HepG2 (cell line): ENCODE measurements around the gene DLG5. TPM values are rescaled to one million over a fixed set of nuclear protein-coding genes. Genes with fewer than 3 reads are reported as not detected.

Source experiments
- DNMT1 ChIP-seq: sonication (generic); formaldehyde crosslinking; IDR thresholded peaks from 2 replicates; pipeline ENCODE4 v1.5.1; 2020; ENCODE audit warnings: mild to moderate bottlenecking, missing genetic modification reagents
- GZF1 ChIP-seq: sonication (generic); formaldehyde crosslinking; IDR thresholded peaks from 2 replicates; pipeline ENCODE4 v1.5.1; 2020; ENCODE audit warnings: mild to moderate bottlenecking, missing genetic modification reagents
- HOXD1 ChIP-seq: sonication (generic); formaldehyde crosslinking; IDR thresholded peaks from 2 replicates; pipeline ENCODE4 v1.5.0; 2020; ENCODE audit warnings: missing genetic modification reagents
- PTBP1 ChIP-seq: fragments of 200-400 bp; formaldehyde crosslinking; IDR thresholded peaks from 2 replicates; pipeline ENCODE4 v1.6.1; 2018; ENCODE audit warnings: low read length, low read depth; ENCODE audit not compliant: poor library complexity, severe bottlenecking
- SMARCC2 ChIP-seq: fragments of 450-650 bp; IDR thresholded peaks from 2 replicates; pipeline ENCODE4 v1.6.1; 2017; ENCODE audit warnings: antibody characterized with exemption, mild to moderate bottlenecking
- SMC3 ChIP-seq: IDR thresholded peaks from 2 replicates; pipeline ENCODE4 v1.6.1; 2011; ENCODE audit warnings: low read length, improper control_type of control experiment
- SRY ChIP-seq: sonication (generic); formaldehyde crosslinking; IDR thresholded peaks from 2 replicates; pipeline ENCODE4 v1.8.0; 2022; ENCODE audit warnings: mild to moderate bottlenecking, missing genetic modification reagents
- THAP11 ChIP-seq: IDR thresholded peaks from 2 replicates; pipeline ENCODE4 v1.6.1; 2016; ENCODE audit warnings: missing biosample characterization, missing genetic modification reagents
- ZNF563 ChIP-seq: sonication (generic); formaldehyde crosslinking; IDR thresholded peaks from 2 replicates; pipeline ENCODE4 v1.8.0; 2022; ENCODE audit warnings: mild to moderate bottlenecking, moderate library complexity, missing genetic modification reagents
- ZNF605 ChIP-seq: sonication (generic); formaldehyde crosslinking; IDR thresholded peaks from 2 replicates; pipeline ENCODE4 v1.8.0; 2022; ENCODE audit warnings: mild to moderate bottlenecking, missing genetic modification reagents
- ZNF772 ChIP-seq: sonication (generic); formaldehyde crosslinking; IDR thresholded peaks from 2 replicates; pipeline ENCODE4 v1.5.0; 2020; ENCODE audit warnings: mild to moderate bottlenecking, missing genetic modification reagents
- polyA plus RNA-seq, 8 experiments: library from polyadenylated mRNA; depleted of rRNA in 3 of 8; stranded (reverse) in 7 of 8; unstranded in 1 of 8; fragments of >200 nt; fragmentation: Illumina TruSeq in 4 of 8; extraction: Trizol in 4 of 8; gene quantifications; 2 replicates each; pipeline versions ENCODE4 v1.2.1 to v1.2.3, GENCODE V29; 2011 to 2016; ENCODE audit warnings: low read depth in 4 of 8, missing spikeins in 1 of 8, mixed read lengths in 1 of 8; ENCODE audit not compliant: insufficient read depth in 1 of 8
- total RNA-seq, 5 experiments: library from RNA; depleted of rRNA; stranded (reverse); fragments of >200 nt; fragmentation: Illumina TruSeq; extraction: Trizol; gene quantifications; 2 replicates each; pipeline ENCODE4 v1.2.3, GENCODE V29; 2016; ENCODE audit warnings: low read depth in 1 of 5
- TF ChIP-seq, protein P1 (sequence below): sonication (generic); formaldehyde crosslinking; IDR thresholded peaks from 2 replicates; pipeline ENCODE4 v1.8.0; 2022; ENCODE audit warnings: mild to moderate bottlenecking, missing genetic modification reagents; ENCODE audit not compliant: insufficient replicate concordance
- TF ChIP-seq, protein P2 (sequence below): IDR thresholded peaks from 2 replicates; pipeline ENCODE4 v1.6.1; 2016; ENCODE audit warnings: low read depth
- TF ChIP-seq, protein P3 (sequence below): sonication (generic); formaldehyde crosslinking; IDR thresholded peaks from 2 replicates; pipeline ENCODE4 v1.5.1; 2020; ENCODE audit warnings: mild to moderate bottlenecking, missing genetic modification reagents, moderate library complexity
- TF ChIP-seq, protein P4 (sequence below): IDR thresholded peaks from 2 replicates; pipeline ENCODE4 v1.6.1; 2016; ENCODE audit warnings: mild to moderate bottlenecking
- TF ChIP-seq, protein P5 (sequence below): sonication (generic); formaldehyde crosslinking; IDR thresholded peaks from 2 replicates; pipeline ENCODE4 v1.5.0; 2020; ENCODE audit warnings: missing genetic modification reagents
- TF ChIP-seq, protein P6 (sequence below): sonication (generic); formaldehyde crosslinking; conservative IDR thresholded peaks from 2 replicates; pipeline ENCODE4 v1.4.0; 2020; ENCODE audit warnings: missing genetic modification reagents

Gene DLG5
- total and polyA plus RNA-seq, 2 of the 13 experiments (the other 11 are each of a cell fraction or from before 2014, with no cell fraction given): 15.5 to 18.2 TPM

DNA sequence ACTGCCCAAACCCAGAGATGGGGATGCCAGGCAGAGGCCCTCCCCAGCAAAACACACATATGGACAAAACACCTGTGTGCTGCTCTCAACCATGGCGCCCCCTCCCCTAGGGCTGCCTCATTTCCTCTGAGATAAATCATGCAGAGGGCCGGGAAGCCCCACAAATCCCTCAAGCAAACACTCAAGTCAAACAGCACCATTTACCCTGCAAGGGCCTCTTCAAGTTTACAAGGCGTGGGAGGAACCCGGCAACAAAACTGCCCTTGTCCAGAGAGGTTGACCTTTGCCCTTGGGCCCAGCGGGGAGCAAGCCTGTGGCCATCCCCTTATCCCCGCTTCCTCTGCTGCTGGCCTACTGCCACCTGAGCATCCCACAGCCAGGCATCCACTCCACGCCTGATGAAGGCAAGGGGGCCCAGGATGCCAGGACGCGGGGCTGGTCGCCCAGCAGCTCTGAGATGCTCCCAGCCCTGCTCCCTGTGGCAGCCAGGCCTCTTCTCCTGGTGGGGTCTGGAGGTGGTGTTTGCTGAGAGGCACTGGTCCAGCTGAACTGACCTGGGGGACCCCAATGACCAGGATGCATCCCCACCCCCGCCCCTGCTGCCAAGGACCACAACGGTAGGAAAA lies 77.4 kb downstream of the DLG5 start (continued):
- TF ChIP-seq SRY (CRISPR knock-in tag) (no peak), HOXD1 (CRISPR knock-in tag) (peak; percentile 95), SMARCC2 (no peak), SMC3 (no peak; the same call in 1 of the 2 replicates), PTBP1 (no peak), THAP11 (CRISPR knock-in tag) (peak; percentile 69), ZNF563 (CRISPR knock-in tag) (no peak), ZNF605 (CRISPR knock-in tag) (peak; percentile 88), DNMT1 (CRISPR knock-in tag) (no peak; the same call in 1 of the 2 replicates), GZF1 (no peak), ZNF772 (CRISPR knock-in tag) (peak; percentile 20; the same call in 1 of the 2 replicates)
- TF ChIP-seq, protein P1, sequence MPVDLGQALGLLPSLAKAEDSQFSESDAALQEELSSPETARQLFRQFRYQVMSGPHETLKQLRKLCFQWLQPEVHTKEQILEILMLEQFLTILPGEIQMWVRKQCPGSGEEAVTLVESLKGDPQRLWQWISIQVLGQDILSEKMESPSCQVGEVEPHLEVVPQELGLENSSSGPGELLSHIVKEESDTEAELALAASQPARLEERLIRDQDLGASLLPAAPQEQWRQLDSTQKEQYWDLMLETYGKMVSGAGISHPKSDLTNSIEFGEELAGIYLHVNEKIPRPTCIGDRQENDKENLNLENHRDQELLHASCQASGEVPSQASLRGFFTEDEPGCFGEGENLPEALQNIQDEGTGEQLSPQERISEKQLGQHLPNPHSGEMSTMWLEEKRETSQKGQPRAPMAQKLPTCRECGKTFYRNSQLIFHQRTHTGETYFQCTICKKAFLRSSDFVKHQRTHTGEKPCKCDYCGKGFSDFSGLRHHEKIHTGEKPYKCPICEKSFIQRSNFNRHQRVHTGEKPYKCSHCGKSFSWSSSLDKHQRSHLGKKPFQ: no peak
- TF ChIP-seq, protein P2, sequence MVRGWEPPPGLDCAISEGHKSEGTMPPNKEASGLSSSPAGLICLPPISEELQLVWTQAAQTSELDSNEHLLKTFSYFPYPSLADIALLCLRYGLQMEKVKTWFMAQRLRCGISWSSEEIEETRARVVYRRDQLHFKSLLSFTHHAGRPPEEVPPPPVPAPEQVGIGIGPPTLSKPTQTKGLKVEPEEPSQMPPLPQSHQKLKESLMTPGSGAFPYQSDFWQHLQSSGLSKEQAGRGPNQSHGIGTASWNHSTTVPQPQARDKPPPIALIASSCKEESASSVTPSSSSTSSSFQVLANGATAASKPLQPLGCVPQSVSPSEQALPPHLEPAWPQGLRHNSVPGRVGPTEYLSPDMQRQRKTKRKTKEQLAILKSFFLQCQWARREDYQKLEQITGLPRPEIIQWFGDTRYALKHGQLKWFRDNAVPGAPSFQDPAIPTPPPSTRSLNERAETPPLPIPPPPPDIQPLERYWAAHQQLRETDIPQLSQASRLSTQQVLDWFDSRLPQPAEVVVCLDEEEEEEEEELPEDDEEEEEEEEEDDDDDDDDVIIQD (CRISPR knock-in tag): peak; percentile 32; the same call in 1 of the 2 replicates
- TF ChIP-seq, protein P3, sequence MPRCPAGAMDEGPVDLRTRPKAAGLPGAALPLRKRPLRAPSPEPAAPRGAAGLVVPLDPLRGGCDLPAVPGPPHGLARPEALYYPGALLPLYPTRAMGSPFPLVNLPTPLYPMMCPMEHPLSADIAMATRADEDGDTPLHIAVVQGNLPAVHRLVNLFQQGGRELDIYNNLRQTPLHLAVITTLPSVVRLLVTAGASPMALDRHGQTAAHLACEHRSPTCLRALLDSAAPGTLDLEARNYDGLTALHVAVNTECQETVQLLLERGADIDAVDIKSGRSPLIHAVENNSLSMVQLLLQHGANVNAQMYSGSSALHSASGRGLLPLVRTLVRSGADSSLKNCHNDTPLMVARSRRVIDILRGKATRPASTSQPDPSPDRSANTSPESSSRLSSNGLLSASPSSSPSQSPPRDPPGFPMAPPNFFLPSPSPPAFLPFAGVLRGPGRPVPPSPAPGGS (CRISPR knock-in tag): peak; percentile 82; the same call in 1 of the 2 replicates
- TF ChIP-seq, protein P4, sequence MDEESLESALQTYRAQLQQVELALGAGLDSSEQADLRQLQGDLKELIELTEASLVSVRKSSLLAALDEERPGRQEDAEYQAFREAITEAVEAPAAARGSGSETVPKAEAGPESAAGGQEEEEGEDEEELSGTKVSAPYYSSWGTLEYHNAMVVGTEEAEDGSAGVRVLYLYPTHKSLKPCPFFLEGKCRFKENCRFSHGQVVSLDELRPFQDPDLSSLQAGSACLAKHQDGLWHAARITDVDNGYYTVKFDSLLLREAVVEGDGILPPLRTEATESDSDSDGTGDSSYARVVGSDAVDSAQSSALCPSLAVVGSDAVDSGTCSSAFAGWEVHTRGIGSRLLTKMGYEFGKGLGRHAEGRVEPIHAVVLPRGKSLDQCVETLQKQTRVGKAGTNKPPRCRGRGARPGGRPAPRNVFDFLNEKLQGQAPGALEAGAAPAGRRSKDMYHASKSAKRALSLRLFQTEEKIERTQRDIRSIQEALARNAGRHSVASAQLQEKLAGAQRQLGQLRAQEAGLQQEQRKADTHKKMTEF (CRISPR knock-in tag): peak; percentile 96
- TF ChIP-seq, protein P5, sequence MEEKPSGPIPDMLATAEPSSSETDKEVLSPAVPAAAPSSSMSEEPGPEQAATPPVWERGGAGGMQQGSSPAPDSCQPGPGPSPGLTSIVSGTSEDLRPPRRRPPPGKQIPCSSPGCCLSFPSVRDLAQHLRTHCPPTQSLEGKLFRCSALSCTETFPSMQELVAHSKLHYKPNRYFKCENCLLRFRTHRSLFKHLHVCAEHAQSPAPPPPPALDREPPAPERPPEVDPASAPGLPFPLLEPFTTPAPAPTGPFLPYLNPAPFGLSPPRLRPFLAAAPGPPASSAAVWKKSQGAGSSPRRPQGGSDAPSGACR: no peak
- TF ChIP-seq, protein P6, sequence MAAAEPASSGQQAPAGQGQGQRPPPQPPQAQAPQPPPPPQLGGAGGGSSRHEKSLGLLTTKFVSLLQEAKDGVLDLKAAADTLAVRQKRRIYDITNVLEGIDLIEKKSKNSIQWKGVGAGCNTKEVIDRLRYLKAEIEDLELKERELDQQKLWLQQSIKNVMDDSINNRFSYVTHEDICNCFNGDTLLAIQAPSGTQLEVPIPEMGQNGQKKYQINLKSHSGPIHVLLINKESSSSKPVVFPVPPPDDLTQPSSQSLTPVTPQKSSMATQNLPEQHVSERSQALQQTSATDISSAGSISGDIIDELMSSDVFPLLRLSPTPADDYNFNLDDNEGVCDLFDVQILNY (CRISPR knock-in tag): no peak
